T-helper 17 cell (primary cell): Measurements from ENCODE around the gene MTM1. TPM values are rescaled to one million over a fixed set of nuclear protein-coding genes. Genes with fewer than 3 reads are reported as not detected.
A peak's percentile ranks its signal among the peaks of the same experiment; 100 is the strongest.

Source experiments
- ATAC-seq: fragments of 150-1000 bp; cut with Tn5 transposase; 2 replicates; pipeline ENCODE4 v1.10.0; 2021; ENCODE audit warnings: mild to moderate bottlenecking, moderate library complexity
- DNase-seq, 3 donors: peaks; one replicate each; pipeline versions ENCODE4 v3.0.0 to v3.0.0-alpha.2; 2020 to 2021
- H3K9me3 ChIP-seq: one replicate; pipeline ENCODE4 v1.7.0; 2013; ENCODE audit warnings: low read length, mild to moderate bottlenecking; ENCODE audit not compliant: control insufficient read depth, poor library complexity, severe bottlenecking
- H3K27ac Mint-ChIP-seq: one replicate; pipeline ENCODE4 v1.8.0; 2022; ENCODE audit warnings: mild to moderate bottlenecking, moderate library complexity, mixed read lengths
- H3K27me3 Mint-ChIP-seq: one replicate; pipeline ENCODE4 v1.8.0; 2022; ENCODE audit warnings: mixed read lengths
- H3K36me3 Mint-ChIP-seq: one replicate; pipeline ENCODE4 v1.8.0; 2022; ENCODE audit warnings: low read depth, mixed read lengths
- H3K4me1 Mint-ChIP-seq: one replicate; pipeline ENCODE4 v1.8.0; 2022; ENCODE audit warnings: mild to moderate bottlenecking, mixed read lengths
- H3K4me3 Mint-ChIP-seq: one replicate; pipeline ENCODE4 v1.8.0; 2022; ENCODE audit warnings: mild to moderate bottlenecking, moderate library complexity, mixed read lengths
- total RNA-seq, 4 donors: library from RNA in 2 of 4; stranded (reverse) in 2 of 4; gene quantifications; one replicate each; pipeline ENCODE4 v1.2.3 and lab custom pipeline; 2022 to 2026

The MTM1 gene
- total RNA-seq, 2 donors from 2014 or later, result 25.9 to 30.6 TPM

DNA sequence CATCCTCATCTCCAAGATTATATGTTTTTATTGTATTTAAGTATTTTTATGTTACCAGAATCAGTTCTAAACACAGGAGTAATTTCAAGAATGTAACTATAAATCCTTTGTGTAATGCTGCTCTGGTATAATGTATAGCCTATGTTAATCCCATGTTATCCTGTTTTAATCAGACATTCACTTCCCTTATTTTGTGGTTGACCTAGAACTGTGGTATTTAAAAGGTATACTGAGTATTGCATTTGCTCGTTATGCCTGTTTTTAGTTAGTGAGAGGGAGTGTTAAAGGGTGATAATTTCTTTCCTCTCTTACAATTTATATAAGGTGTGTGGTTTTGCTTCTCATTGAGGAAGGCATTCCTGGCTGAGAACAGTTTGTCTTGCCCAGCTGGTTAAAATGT lies 26.2 kb downstream of the MTM1 start:
- no peak for ATAC-seq
- Mint-ChIP-seq H3K36me3 (no peaks in the 10 kb centered on the region), H3K4me1 (peaks cover 11% of the 10 kb centered on the region)

DNA sequence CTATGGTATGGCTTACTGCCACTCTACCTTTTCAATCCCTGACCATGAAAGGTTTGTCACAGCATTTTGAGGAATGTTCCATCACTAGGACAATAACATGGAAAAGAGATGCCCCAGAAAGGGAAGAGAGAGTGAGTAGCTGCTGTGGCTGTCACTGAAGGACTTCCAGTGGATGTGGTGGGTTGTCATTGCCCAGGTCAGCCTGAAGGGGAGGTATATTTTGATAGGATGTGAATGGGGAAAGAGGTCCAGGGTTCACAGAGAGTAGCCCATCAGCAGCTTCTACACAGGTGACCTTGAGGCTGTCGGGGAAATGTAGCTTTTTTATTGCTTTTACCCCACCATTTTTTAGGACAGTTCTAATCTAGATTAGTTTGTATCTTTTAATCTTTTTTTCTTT lies 30.8 kb downstream of the MTM1 start:
- H3K9me3 ChIP-seq, result no peaks in the 10 kb centered on the region
- peaks cover 14% of the 10 kb centered on the region for H3K4me1 Mint-ChIP-seq
- DNase-seq, result no peak
- no peak for ATAC-seq
- H3K36me3 Mint-ChIP-seq, result peaks cover 8% of the 10 kb centered on the region
- H3K27me3 Mint-ChIP-seq, result no peaks in the 10 kb centered on the region
- no peak overlapping the region for H3K4me3 Mint-ChIP-seq
- H3K27ac Mint-ChIP-seq, result no peak overlapping the region

More for the DNA sequence above, 26.2 kb downstream of the MTM1 start:
- H3K27ac Mint-ChIP-seq, result peak overlapping the region; percentile 11
- H3K9me3 ChIP-seq, result no peaks in the 10 kb centered on the region
- no peaks in the 10 kb centered on the region for H3K27me3 Mint-ChIP-seq
- no peak for DNase-seq
- H3K4me3 Mint-ChIP-seq, result no peak overlapping the region

DNA sequence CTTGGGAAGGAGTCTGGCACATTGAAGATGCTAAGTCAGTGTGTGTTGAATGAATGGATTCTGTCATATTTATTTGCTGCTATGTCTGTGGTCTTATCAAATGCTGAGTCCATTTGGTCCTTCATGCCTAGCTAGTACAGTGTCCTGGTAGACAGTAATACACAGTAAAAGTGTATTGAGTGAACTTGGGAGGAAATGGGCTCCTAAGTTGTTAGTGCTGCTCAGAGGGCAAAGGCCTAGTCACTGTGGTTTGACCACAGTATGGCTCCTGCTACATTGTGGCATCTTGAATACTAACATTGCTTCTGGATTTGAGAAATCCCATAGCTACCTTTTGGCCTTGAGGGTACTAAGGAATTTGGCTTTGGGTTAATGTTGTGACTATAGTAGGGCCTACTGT lies 33.9 kb downstream of the MTM1 start:
- peaks cover 13% of the 10 kb centered on the region for H3K36me3 Mint-ChIP-seq
- H3K27ac Mint-ChIP-seq, result peak overlapping the region; percentile 86
- no peaks in the 10 kb centered on the region for H3K27me3 Mint-ChIP-seq
- DNase-seq (no peak), ATAC-seq (no peak)
- H3K9me3 ChIP-seq, result no peaks in the 10 kb centered on the region
- H3K4me3 Mint-ChIP-seq, result no peak overlapping the region
- H3K4me1 Mint-ChIP-seq, result peaks cover 19% of the 10 kb centered on the region

DNA sequence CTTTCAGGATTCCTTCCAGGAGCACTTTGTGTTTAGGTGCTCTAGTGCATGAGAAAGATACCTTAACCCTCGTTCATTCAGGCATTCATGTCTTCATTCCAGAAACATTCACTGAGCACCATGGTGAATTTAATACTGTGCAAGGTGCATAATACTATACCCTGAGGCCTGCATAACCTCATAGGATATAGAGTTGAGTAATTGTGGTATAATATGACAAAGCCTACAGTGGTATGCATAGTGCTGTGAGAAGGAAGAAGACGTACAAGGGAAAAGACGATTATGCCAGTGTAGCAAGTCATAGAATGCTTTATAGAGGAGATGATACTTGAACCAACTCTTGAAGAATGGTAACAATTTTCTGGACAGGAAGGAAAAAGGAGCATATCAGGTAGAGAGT lies 34.3 kb downstream of the MTM1 start:
- DNase-seq, result no peak
- Mint-ChIP-seq H3K4me3 (no peak overlapping the region), H3K27ac (peak overlapping the region; percentile 75), H3K36me3 (peaks cover 16% of the 10 kb centered on the region), H3K27me3 (no peaks in the 10 kb centered on the region), H3K4me1 (peaks cover 23% of the 10 kb centered on the region)
- no peaks in the 10 kb centered on the region for H3K9me3 ChIP-seq
- no peak for ATAC-seq

DNA sequence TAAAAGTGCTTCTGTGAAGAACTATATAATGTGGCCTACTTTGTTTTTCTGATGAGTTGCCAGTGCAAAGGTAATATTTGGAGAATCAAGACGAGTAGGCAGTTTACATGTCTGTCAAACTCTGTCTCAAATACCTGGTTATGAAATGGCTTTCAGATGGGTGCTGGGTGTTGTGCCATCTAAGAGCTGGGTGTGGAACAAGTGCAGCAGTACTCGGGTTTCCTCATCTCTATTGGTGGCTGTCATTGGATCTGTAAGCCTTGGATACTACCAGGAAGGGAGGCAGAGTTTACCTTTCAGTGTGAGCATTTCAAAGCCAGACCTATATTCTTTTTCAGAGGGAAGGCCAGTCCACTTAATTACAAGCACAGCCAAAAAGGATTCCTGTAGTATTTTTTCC lies 37.2 kb downstream of the MTM1 start:
- DNase-seq, result no peak
- Mint-ChIP-seq H3K4me1 (peaks cover 23% of the 10 kb centered on the region), H3K4me3 (no peak overlapping the region), H3K27me3 (no peaks in the 10 kb centered on the region), H3K27ac (no peak overlapping the region), H3K36me3 (peaks cover 20% of the 10 kb centered on the region)
- no peaks in the 10 kb centered on the region for H3K9me3 ChIP-seq
- ATAC-seq, result no peak

DNA sequence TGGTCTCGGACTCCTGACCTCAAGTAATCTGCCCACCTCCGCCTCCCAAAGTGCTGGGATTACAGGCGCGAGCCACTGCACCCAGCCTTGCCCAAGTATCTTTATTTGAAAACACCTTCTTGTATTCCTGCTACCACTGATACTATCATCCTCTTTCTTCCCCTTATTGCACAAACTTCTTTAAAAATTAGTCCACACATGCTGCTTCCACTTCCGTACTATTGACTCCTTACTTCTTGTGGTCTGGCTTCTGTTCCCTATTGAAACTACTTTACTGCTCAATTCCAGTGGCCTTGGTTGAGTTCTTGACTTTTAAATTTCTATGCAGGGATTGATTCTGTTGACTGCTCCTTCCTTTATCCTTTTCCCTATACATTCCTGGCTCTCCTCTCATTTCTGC lies 38.8 kb downstream of the MTM1 start:
- Mint-ChIP-seq H3K27ac (peak overlapping the region; percentile 49), H3K27me3 (no peaks in the 10 kb centered on the region), H3K36me3 (peaks cover 14% of the 10 kb centered on the region), H3K4me1 (peaks cover 19% of the 10 kb centered on the region), H3K4me3 (no peak overlapping the region)
- no peak for ATAC-seq
- no peak for DNase-seq
- no peaks in the 10 kb centered on the region for H3K9me3 ChIP-seq

DNA sequence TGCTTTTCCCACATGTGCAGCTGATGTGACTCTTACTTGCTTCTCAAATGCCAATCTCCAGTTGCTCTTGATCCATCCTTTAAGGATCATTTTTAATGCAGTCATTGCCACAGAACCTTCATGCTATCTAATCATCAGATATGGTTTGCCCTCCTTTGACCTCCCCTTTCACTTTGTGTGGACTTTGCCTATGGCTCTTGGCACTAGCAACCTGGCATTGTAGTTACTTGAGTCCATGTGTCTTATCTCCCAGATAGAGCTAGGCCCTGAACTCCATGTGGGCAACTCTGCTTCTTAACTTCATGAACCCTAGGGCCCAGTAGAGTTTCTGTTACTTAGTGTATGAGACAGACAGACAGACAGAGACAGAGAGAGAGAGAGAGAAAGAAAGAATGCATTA lies 41.6 kb downstream of the MTM1 start:
- DNase-seq, result no peak
- H3K27ac Mint-ChIP-seq, result peak overlapping the region; percentile 53
- no peaks in the 10 kb centered on the region for H3K27me3 Mint-ChIP-seq
- H3K36me3 Mint-ChIP-seq, result peaks cover 8% of the 10 kb centered on the region
- no peak overlapping the region for H3K4me3 Mint-ChIP-seq
- ATAC-seq, result no peak
- no peaks in the 10 kb centered on the region for H3K9me3 ChIP-seq
- peaks cover 7% of the 10 kb centered on the region for H3K4me1 Mint-ChIP-seq

DNA sequence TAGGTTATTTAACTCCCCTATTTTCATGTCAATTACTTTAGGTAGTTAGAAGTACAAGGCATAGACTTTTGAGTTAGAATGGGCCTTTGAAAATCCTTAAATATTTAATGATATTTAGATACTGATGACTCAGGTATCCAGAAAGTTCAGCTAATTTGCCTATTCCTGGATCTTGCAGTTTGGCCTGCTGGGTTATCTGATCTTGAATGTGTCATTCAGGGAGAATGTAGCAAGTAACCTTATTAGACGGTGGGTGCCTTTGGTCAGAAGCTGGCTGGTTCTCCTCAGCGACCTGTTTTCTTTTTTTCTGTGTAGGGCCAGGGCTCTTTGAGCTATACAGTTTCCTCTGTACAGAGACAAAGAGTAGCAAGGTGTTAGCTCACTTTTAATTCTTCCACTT lies 42.0 kb downstream of the MTM1 start:
- ATAC-seq, result no peak
- no peak overlapping the region for H3K4me3 Mint-ChIP-seq
- peaks cover 8% of the 10 kb centered on the region for H3K36me3 Mint-ChIP-seq
- H3K9me3 ChIP-seq, result no peaks in the 10 kb centered on the region
- H3K27ac Mint-ChIP-seq, result peak overlapping the region; percentile 53
- DNase-seq, result no peak
- peaks cover 7% of the 10 kb centered on the region for H3K4me1 Mint-ChIP-seq
- no peaks in the 10 kb centered on the region for H3K27me3 Mint-ChIP-seq

DNA sequence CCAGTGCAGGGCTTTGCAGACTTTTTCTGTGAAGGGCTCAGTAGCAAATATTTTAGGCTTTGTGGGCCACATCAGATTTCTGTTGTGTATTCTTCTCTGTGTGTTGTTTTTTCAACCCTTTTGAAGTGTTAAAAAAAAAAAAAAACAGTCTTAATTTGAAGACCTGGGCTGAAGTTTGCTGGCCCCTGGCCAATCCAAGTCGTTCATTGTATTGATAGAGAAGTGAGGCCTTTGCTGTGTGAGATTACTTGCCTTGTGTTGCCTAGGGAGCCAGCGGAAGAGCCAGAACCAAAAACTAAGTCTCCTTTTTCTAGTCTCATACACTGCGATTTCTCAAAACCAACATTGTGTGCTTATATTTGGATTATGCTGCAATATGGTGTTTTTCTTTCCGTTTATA lies 46.9 kb downstream of the MTM1 start:
- Mint-ChIP-seq H3K4me3 (no peak overlapping the region), H3K36me3 (peaks cover 2% of the 10 kb centered on the region), H3K27ac (no peak overlapping the region), H3K27me3 (no peaks in the 10 kb centered on the region), H3K4me1 (peaks cover 5% of the 10 kb centered on the region)
- H3K9me3 ChIP-seq, result no peaks in the 10 kb centered on the region
- no peak for DNase-seq
- ATAC-seq, result no peak

DNA sequence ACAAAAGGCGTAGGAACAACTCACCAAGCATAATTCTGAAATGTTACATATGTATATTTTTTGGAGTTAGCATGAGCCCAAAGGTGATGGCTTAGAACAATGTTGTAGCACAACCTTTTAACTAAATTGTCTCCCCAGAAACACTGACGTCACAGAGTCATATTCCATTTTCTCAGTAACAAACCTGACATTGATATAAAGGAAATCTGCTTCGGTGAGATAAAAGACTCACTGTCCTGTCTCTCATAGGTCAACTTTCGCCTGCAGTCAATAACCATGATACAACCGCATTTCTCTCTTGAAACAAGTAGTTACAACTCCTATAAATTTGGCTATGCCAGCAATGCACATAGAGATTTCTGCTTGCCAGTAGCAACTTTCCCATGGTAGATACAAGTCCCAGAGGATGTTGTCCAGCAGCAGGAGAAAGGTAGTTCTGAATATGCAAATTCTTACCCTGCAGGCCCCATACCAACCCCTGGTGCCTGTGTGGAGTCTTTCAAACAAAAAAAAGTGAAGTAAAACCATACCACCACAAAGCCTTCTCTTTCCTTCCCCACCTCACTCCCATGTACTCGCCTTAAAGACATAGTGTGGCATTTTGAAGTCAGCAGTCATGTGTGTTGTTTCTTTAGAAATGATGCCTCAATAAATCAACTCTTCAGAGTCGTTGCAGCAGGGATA lies 47.9 kb downstream of the MTM1 start:
- Mint-ChIP-seq H3K27ac (no peak overlapping the region), H3K27me3 (no peaks in the 10 kb centered on the region), H3K4me3 (no peak overlapping the region), H3K4me1 (peaks cover 6% of the 10 kb centered on the region), H3K36me3 (peaks cover 7% of the 10 kb centered on the region)
- H3K9me3 ChIP-seq, result no peaks in the 10 kb centered on the region
- no peak for ATAC-seq
- DNase-seq, result no peak

DNA sequence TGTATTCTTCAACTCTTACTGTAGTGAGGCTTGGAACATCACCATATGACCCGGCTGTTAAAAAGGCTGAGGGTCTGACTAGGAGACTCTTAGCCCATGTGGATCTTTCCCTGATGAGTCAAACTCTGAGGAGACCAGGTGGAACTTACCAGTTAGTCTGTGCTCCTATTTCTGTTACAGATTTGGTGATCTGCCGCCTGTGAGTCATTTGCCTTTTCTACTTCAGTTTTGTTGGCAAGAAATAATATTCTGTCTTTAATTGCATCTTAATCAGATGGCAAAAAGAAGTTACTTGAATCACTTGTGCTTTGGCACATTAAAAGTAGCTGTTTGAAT lies 48.4 kb downstream of the MTM1 start:
- Mint-ChIP-seq H3K27ac (no peak overlapping the region), H3K27me3 (no peaks in the 10 kb centered on the region), H3K4me1 (peaks cover 10% of the 10 kb centered on the region), H3K36me3 (peaks cover 9% of the 10 kb centered on the region), H3K4me3 (no peak overlapping the region)
- no peaks in the 10 kb centered on the region for H3K9me3 ChIP-seq
- DNase-seq (no peak), ATAC-seq (no peak)

DNA sequence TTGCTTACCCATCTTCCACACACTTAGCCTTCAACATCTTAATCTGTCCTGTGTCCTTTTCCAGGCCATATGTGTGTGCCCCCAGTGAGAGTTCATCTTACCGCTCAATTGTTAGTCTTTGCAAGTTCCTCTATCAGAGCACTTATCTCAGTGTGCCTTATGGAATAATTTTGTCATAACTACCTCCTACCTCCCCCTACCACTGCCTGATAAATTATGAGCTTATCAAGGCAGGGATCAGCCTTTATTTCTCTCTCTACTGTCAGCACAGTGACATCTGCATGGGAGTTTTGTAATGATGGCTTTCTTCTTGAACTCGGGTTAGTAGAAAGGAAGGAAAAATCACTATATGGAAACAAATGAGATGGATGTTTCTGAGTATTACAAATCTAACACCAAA lies 53.2 kb downstream of the MTM1 start:
- no peak for DNase-seq
- Mint-ChIP-seq H3K27me3 (no peaks in the 10 kb centered on the region), H3K4me3 (no peak overlapping the region), H3K4me1 (peaks cover 12% of the 10 kb centered on the region), H3K36me3 (peaks cover 9% of the 10 kb centered on the region), H3K27ac (peak overlapping the region; percentile 73)
- no peak for ATAC-seq
- no peaks in the 10 kb centered on the region for H3K9me3 ChIP-seq

DNA sequence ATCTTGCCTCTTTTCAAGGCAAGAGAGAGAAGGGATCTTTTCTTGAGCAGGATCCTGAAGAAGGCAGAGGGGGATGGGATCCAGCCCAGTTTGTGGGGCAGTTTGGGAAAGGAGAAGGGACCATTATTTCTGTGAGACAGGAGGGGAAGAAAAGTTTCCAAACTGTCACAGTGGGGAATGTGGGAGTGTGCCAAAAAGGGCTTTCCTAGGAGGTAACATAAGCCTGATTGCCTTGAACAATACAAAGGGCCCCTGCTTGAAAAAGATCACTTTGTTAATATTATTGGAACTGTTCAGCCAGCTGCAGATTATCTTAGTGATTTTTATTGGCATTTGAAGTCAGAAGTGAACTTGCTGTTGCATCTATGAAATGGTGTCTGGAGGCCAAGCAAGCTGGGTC lies 55.2 kb downstream of the MTM1 start:
- no peaks in the 10 kb centered on the region for H3K27me3 Mint-ChIP-seq
- peaks cover 12% of the 10 kb centered on the region for H3K4me1 Mint-ChIP-seq
- H3K27ac Mint-ChIP-seq, result peak overlapping the region; percentile 73
- no peak for DNase-seq
- ATAC-seq, result no peak
- no peak overlapping the region for H3K4me3 Mint-ChIP-seq
- H3K9me3 ChIP-seq, result no peaks in the 10 kb centered on the region
- H3K36me3 Mint-ChIP-seq, result peaks cover 11% of the 10 kb centered on the region

DNA sequence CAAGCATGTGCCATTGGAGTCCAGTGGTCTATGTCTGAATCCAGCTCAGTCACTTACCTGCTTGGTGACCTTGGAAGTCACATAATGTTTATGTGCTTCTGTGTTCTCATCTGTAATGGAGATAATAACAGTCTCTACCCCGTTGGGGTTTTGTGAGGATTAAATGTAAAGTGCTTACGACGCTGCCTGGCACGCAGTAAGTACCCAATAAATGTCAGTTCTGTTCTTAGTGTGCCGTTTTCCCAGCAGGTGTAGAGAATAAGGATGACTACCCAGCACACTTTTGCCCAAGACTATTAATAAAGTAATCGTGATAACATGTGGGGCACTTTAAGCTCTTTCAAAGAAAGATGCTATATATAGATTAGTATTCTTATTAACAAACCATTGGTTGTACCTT lies 56.7 kb downstream of the MTM1 start:
- Mint-ChIP-seq H3K27ac (no peak overlapping the region), H3K36me3 (peaks cover 14% of the 10 kb centered on the region), H3K27me3 (no peaks in the 10 kb centered on the region), H3K4me3 (no peak overlapping the region), H3K4me1 (peaks cover 14% of the 10 kb centered on the region)
- DNase-seq, result no peak
- H3K9me3 ChIP-seq, result no peaks in the 10 kb centered on the region
- no peak for ATAC-seq
